ENCODE results near the gene GTPBP1.

Gene GTPBP1

DNA sequence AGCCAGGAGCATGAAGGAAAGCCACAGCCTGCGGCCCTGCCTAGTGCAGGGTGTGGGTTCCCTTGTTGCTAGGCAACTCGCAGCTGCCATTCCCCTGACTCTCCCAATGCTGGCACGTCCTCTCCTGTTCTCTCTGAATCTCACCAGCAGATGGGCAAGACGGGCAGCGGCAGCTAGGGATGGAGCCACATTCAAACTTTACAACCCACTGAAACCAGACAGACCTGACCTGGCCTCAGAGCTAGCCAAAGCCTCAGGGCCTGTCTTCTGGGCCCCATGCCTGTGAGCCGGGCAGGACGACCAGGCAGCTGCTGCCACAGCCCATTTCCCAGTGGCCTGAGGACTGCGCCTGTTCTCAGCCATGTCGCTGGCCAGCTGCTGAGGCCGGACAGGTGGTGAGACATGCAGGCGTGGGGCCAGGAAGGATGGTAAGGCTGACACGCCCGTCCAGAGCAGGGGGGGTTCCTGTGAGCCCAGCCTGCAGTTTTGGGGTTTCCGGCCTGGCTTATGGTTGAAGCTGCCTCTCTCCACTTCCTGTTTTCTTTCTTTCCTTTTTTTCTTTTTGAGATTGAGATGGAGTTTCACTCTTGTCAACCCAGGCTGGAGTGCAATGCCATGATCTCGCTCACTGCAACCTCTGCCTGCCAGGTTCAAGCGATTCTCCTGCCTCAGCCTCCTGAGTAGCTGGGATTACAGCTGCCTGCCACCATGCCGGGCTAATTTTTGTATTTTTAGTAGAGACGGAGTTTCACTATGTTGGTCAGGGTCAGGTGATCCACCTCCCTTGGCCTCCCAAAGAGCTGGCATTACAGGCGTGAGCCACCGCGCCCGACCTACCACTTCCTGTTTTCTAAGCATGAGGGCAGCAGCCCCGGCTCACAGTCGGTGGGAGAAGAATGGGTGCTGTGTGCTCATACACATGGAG is 45.9 kb downstream of the GTPBP1 start:
- peak overlapping the region; percentile 36 for H3K4me3 ChIP-seq (ENCODE audit: low read depth, low read length)
- peak; percentile 68 for DNase-seq (ENCODE audit: low read depth)
- TF ChIP-seq, protein P1, sequence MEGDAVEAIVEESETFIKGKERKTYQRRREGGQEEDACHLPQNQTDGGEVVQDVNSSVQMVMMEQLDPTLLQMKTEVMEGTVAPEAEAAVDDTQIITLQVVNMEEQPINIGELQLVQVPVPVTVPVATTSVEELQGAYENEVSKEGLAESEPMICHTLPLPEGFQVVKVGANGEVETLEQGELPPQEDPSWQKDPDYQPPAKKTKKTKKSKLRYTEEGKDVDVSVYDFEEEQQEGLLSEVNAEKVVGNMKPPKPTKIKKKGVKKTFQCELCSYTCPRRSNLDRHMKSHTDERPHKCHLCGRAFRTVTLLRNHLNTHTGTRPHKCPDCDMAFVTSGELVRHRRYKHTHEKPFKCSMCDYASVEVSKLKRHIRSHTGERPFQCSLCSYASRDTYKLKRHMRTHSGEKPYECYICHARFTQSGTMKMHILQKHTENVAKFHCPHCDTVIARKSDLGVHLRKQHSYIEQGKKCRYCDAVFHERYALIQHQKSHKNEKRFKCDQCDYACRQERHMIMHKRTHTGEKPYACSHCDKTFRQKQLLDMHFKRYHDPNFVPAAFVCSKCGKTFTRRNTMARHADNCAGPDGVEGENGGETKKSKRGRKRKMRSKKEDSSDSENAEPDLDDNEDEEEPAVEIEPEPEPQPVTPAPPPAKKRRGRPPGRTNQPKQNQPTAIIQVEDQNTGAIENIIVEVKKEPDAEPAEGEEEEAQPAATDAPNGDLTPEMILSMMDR (IDR thresholded peaks at IDR 0.05; ENCODE audit: low read depth, low read length, missing control alignments), result no peak

DNA sequence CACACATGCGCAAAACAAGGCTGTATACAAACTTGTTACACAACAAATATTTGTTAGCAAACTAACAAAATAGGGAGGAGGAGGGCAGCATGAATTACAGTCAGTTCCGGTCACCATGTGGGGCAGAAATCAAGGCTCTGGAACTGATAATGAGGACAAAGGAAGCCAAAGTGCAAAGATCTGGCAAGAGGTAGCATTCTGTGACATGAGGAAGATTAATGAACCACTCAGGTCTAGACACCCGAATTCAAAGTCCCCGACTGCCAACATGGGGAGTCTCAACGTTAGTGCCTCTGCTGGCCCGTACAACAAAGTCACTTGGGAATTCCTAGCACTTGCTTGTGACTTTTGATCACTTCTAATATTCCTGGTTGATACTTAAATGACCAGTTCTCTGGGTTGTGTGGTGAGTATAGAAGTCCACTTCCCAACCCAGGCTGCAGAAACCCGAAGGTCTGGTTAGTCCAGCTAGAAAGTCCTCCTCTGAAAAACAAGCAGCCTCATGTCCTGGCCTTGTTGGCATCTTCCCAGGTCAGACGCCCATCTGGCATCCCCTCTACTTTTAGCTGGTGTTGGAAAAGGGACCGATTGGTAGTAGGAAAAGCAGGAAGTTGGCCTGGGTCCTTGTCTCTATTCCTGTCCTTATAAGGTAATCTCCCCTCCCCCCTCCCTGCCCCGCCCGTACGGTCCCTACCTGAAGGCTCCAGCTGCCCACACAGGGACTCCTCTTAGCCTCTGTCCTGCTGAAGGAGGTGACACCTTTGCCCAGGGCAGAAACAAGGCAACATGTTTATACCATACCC is 48.4 kb downstream of the GTPBP1 start:
- peak overlapping the region; percentile 86 for H3K4me3 ChIP-seq (ENCODE audit: low read depth, low read length)
- TF ChIP-seq, protein P1 (IDR thresholded peaks at IDR 0.05; ENCODE audit: low read depth, low read length, missing control alignments), result no peak
- no peak for DNase-seq (ENCODE audit: low read depth)

DNA sequence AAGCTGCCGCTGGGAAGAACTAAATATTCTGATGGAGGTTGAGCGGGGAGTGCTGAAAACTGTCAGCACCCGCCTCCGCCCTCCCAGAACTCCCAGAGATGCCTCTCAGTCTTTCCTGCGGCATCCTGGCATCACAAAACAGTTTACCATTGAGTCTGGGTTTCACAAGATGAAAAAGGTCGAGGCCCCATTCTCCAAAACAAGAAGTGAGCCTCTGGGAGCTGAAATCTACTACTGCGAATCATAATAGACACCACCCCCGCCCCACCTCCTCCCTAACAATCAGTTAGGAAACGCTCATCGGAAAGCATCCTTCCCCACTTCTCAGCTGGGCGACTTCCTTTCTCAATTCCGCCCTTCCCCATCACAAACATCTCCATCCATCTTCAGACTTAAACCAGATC is 49.0 kb downstream of the GTPBP1 start:
- H3K4me3 ChIP-seq (ENCODE audit: low read depth, low read length), result peak overlapping the region; percentile 86
- no peak for DNase-seq (ENCODE audit: low read depth)
- TF ChIP-seq, protein P1 (IDR thresholded peaks at IDR 0.05; ENCODE audit: low read depth, low read length, missing control alignments), result no peak

DNA sequence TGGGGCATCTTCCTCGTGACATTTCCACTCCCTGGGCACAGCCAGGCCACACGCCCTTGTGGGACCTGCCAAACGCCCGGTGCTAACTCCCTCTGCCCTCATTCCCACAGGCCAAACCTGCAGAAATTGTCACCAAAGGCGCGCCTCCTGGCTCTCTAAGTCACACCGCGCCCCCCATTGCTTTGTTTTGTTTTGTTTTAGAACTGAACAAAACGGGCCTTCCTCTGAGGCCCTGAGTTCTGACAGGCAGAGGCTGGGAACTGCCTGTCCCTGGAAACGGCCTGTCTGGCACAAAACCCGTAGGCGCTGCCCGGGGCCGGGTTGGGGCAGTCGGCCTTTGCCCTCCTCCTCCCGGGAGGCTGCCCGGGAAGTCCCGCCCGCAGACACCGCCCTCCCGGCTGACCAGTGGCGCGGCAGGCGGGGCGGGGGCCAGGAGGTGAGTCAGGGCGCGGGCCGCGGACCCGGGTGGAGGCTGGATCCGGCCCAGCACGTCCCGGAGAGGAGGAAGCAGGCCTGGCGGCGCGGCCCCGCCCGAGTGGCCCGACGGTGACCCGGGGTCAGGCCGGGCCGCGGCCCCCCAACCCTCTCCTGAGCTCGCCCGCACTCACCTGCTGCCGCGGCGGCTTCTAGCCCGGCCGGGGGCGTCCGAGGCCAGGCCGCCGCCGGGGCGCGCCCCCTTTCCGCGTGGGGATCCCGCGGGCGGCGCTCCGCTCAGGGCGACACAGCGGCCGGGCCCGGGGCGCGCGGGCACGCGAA is 49.6 kb downstream of the GTPBP1 start:
- peak overlapping the region; percentile 86 for H3K4me3 ChIP-seq (ENCODE audit: low read depth, low read length)
- TF ChIP-seq, protein P1 (IDR thresholded peaks at IDR 0.05; ENCODE audit: low read depth, low read length, missing control alignments), result no peak
- DNase-seq (ENCODE audit: low read depth), result no peak

DNA sequence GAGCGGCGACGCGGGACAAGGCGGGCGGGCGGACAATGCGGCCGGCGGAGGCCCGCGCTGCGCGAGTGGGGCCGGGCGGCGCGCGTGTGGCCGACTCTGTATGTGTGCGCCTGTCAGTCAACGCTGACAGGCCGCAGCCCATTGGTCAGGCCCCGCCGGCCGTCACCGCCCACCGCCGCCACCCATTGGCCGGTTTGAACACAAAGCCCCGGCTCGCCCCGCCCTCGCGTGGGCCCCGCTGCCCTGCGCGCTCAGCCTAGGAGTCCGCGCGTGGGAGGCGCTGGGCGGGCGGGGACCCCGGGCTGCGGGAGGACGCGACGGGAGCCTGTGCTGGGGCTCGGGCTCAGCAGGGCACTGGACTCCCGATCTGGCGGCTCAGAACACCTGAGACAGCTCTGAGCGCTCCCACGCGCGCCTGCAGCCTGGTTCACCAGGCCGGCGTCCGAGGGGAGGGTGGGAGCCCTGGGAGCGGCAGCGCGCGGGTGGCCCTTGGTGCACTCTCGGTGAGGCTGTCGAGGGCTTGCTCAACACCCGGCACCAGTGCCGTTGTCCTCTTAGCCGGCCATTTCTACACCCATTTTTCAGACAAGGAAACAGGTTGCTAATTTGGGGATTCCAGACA is 50.3 kb downstream of the GTPBP1 start, which contains the start of gene SUN2:
TSS of gene SUN2 (minus strand) at position 88 of the 622 bp plus-strand sequence. CDS start 3,370 bp downstream, outside the sequence.
- TF ChIP-seq, protein P1 (IDR thresholded peaks at IDR 0.05; ENCODE audit: low read depth, low read length, missing control alignments), result peak; percentile 1
- DNase-seq (ENCODE audit: low read depth), result no peak
- peak within 1 kb of the TSS; percentile 86 for H3K4me3 ChIP-seq (ENCODE audit: low read depth, low read length)

Measured in GM12864 (cell line).